ENCODE measurements around the gene GTF3C5. TPM values are rescaled to one million over a fixed set of nuclear protein-coding genes. Genes with fewer than 3 reads are reported as not detected.
A peak's percentile ranks its signal among the peaks of the same experiment; 100 is the strongest.

GTF3C5 gene
- total RNA-seq, 1 donor from 2014 or later = 71.7 TPM

- DNase-seq (ENCODE audit: low spot score) = no peak
- H3K36me3 Mint-ChIP-seq (ENCODE audit: low read depth, unreplicated experiment) = no peaks in the 10 kb centered on the region
- H3K27me3 Mint-ChIP-seq (ENCODE audit: unreplicated experiment) = peaks cover 10% of the 10 kb centered on the region
- peaks cover 39% of the 10 kb centered on the region for H3K4me1 Mint-ChIP-seq (ENCODE audit: unreplicated experiment)
- TF ChIP-seq CTCF (IDR thresholded peaks at IDR 0.05; ENCODE audit: unreplicated experiment) = no peak
- no peak overlapping the region for H3K4me3 Mint-ChIP-seq (ENCODE audit: unreplicated experiment)
- no peak overlapping the region for H3K27ac Mint-ChIP-seq (ENCODE audit: unreplicated experiment)
- H3K9me3 Mint-ChIP-seq (ENCODE audit: unreplicated experiment) = no peaks in the 10 kb centered on the region
Measured at GRCh38 chr9:132991351-132992300, 39.2 kb upstream of the GTF3C5 start.

GRCh38 chr9:132993511-132993939 is 37.3 kb upstream of the GTF3C5 start:
- peaks cover 14% of the 10 kb centered on the region for H3K27me3 Mint-ChIP-seq (ENCODE audit: unreplicated experiment)
- no peaks in the 10 kb centered on the region for H3K9me3 Mint-ChIP-seq (ENCODE audit: unreplicated experiment)
- TF ChIP-seq CTCF (IDR thresholded peaks at IDR 0.05; ENCODE audit: unreplicated experiment) = no peak
- no peaks in the 10 kb centered on the region for H3K36me3 Mint-ChIP-seq (ENCODE audit: low read depth, unreplicated experiment)
- H3K4me3 Mint-ChIP-seq (ENCODE audit: unreplicated experiment) = peak overlapping the region; percentile 11
- peaks cover 39% of the 10 kb centered on the region for H3K4me1 Mint-ChIP-seq (ENCODE audit: unreplicated experiment)
- no peak for DNase-seq (ENCODE audit: low spot score)
- peak overlapping the region; percentile 71 for H3K27ac Mint-ChIP-seq (ENCODE audit: unreplicated experiment)

GRCh38 chr9:132994410-132995120 is 36.2 kb upstream of the GTF3C5 start:
- Mint-ChIP-seq H3K4me1 (ENCODE audit: unreplicated experiment) (peaks cover 42% of the 10 kb centered on the region), H3K27ac (ENCODE audit: unreplicated experiment) (no peak overlapping the region), H3K9me3 (ENCODE audit: unreplicated experiment) (no peaks in the 10 kb centered on the region), H3K27me3 (ENCODE audit: unreplicated experiment) (peaks cover 14% of the 10 kb centered on the region), H3K4me3 (ENCODE audit: unreplicated experiment) (peak overlapping the region; percentile 22), H3K36me3 (ENCODE audit: low read depth, unreplicated experiment) (no peaks in the 10 kb centered on the region)
- TF ChIP-seq CTCF (IDR thresholded peaks at IDR 0.05; ENCODE audit: unreplicated experiment) = no peak
- DNase-seq (ENCODE audit: low spot score) = no peak

- no peak for DNase-seq (ENCODE audit: low spot score)
- TF ChIP-seq CTCF (IDR thresholded peaks at IDR 0.05; ENCODE audit: unreplicated experiment) = no peak
- no peaks in the 10 kb centered on the region for H3K36me3 Mint-ChIP-seq (ENCODE audit: low read depth, unreplicated experiment)
- no peaks in the 10 kb centered on the region for H3K9me3 Mint-ChIP-seq (ENCODE audit: unreplicated experiment)
- H3K4me1 Mint-ChIP-seq (ENCODE audit: unreplicated experiment) = peaks cover 46% of the 10 kb centered on the region
- no peak overlapping the region for H3K4me3 Mint-ChIP-seq (ENCODE audit: unreplicated experiment)
- peaks cover 15% of the 10 kb centered on the region for H3K27me3 Mint-ChIP-seq (ENCODE audit: unreplicated experiment)
- H3K27ac Mint-ChIP-seq (ENCODE audit: unreplicated experiment) = no peak overlapping the region
Measured at GRCh38 chr9:132995121-132995420, 35.7 kb upstream of the GTF3C5 start.

- no peak for DNase-seq (ENCODE audit: low spot score)
- Mint-ChIP-seq H3K4me1 (ENCODE audit: unreplicated experiment) (peaks cover 46% of the 10 kb centered on the region), H3K27ac (ENCODE audit: unreplicated experiment) (no peak overlapping the region), H3K36me3 (ENCODE audit: low read depth, unreplicated experiment) (no peaks in the 10 kb centered on the region), H3K27me3 (ENCODE audit: unreplicated experiment) (peaks cover 17% of the 10 kb centered on the region), H3K9me3 (ENCODE audit: unreplicated experiment) (no peaks in the 10 kb centered on the region), H3K4me3 (ENCODE audit: unreplicated experiment) (no peak overlapping the region)
- no peak for TF ChIP-seq CTCF (IDR thresholded peaks at IDR 0.05; ENCODE audit: unreplicated experiment)
Measured at GRCh38 chr9:132995879-132996278, 34.9 kb upstream of the GTF3C5 start.

All from endothelial cell (in vitro differentiated cells).